Mucosa of descending colon (tissue), 3 donors: Measurements from ENCODE around the gene WNT10A. TPM values are rescaled to one million over a fixed set of nuclear protein-coding genes. Genes with fewer than 3 reads are reported as not detected.
A peak's percentile ranks its signal among the peaks of the same experiment; 100 is the strongest.

ENCODE experiments used
- ATAC-seq: fragments of 200-7000 bp; cut with Tn5 transposase; one replicate; pipeline ENCODE4 v1.9.1; 2020; ENCODE audit warnings: mild to moderate bottlenecking, moderate library complexity
- DNase-seq, 3 donors: peaks; one replicate each; pipeline ENCODE4 v3.0.0-alpha.2; 2020
- H3K36me3 ChIP-seq: fragments of 200-600 bp; one replicate; pipeline ENCODE4 v1.8.0; 2021; ENCODE audit warnings: low read depth, mild to moderate bottlenecking
- H3K4me1 ChIP-seq: fragments of 200-600 bp; one replicate; pipeline ENCODE4 v1.8.0; 2021; ENCODE audit warnings: low read depth, mild to moderate bottlenecking
- H3K4me3 ChIP-seq: fragments of 200-600 bp; one replicate; pipeline ENCODE4 v1.8.0; 2021; ENCODE audit warnings: mild to moderate bottlenecking
- H3K9me3 ChIP-seq: fragments of 200-600 bp; one replicate; pipeline ENCODE4 v1.8.0; 2021; ENCODE audit warnings: mild to moderate bottlenecking
- CTCF ChIP-seq: fragments of 200-600 bp; IDR thresholded peaks from one replicate; pipeline ENCODE4 v1.8.0; 2022; ENCODE audit warnings: antibody characterized with exemption, mild to moderate bottlenecking
- intact Hi-C, 2 donors: fragments of 100-400 bp; cut with DNase I in 1 of 2; cut with micrococcal nuclease in 1 of 2; formaldehyde crosslinking; loops; one replicate each; pipeline versions ENCODE4 v1.11.0 to v1.11.1; 2022; cut with DNase I, micrococcal nuclease
- total RNA-seq, 3 donors: library from RNA; stranded (reverse); fragmentation: NEBNext Ultra II Directional in 2 of 3; extraction: Animal tissue kit (Norgen Biotek cat#: 25700) in 2 of 3; gene quantifications; one replicate each; pipeline versions ENCODE4 v1.2.1 to v1.2.4, GENCODE V29; 2021 to 2023
- donor health status: DM: no; HTN: no; CAD: no; lungs with moderate emphysema.
- donor health status: DM: no; HTN: no; CAD: no.
- donor health status: DM: no; HTN: yes; CAD: no.

The WNT10A gene
- total RNA-seq, 3 donors from 2014 or later = 0.17 to 1.1 (median 0.22) TPM

GRCh38 chr2:218871345-218872302, 9.0 kb upstream of the WNT10A start:
- Histone ChIP-seq H3K4me1 (peaks cover 10% of the 10 kb centered on the region), H3K9me3 (no peaks in the 10 kb centered on the region), H3K4me3 (no peak overlapping the region), H3K36me3 (no peaks in the 10 kb centered on the region)
- no peak for TF ChIP-seq CTCF
- ATAC-seq (peak; percentile 35), DNase-seq (no peak)
- intact Hi-C loops = no loop called here

- no peak for DNase-seq
- intact Hi-C loops = no loop called here
These were observed 7.8 kb upstream of the WNT10A start for GRCh38 chr2:218872645-218873358.

GRCh38 chr2:218873359-218874194, 7.1 kb upstream of the WNT10A start:
- ATAC-seq (peak; percentile 29), DNase-seq (no peak)
- peaks cover 10% of the 10 kb centered on the region for H3K4me1 ChIP-seq
- no peaks in the 10 kb centered on the region for H3K36me3 ChIP-seq
- no peaks in the 10 kb centered on the region for H3K9me3 ChIP-seq
- intact Hi-C loops = no loop called here
- TF ChIP-seq CTCF = no peak
- H3K4me3 ChIP-seq = no peak overlapping the region

More at GRCh38 chr2:218872645-218873358, 7.8 kb upstream of the WNT10A start:
- Histone ChIP-seq H3K9me3 (no peaks in the 10 kb centered on the region), H3K4me3 (no peak overlapping the region), H3K4me1 (peaks cover 10% of the 10 kb centered on the region), H3K36me3 (no peaks in the 10 kb centered on the region)
- TF ChIP-seq CTCF = no peak
- no peak for ATAC-seq

GRCh38 chr2:218875692-218876246, 4.9 kb upstream of the WNT10A start:
- Histone ChIP-seq H3K4me1 (peaks cover 14% of the 10 kb centered on the region), H3K4me3 (no peak overlapping the region), H3K36me3 (no peaks in the 10 kb centered on the region), H3K9me3 (no peaks in the 10 kb centered on the region)
- no peak for DNase-seq
- TF ChIP-seq CTCF = no peak
- no peak for ATAC-seq
- intact Hi-C loops = no loop called here
